HL-60 (cell line): ENCODE results near the gene POLR2A.

Source experiments
- DNase-seq, 2 experiments: peaks; one replicate each; pipeline ENCODE4 v3.0.0-alpha.2; 2010 to 2020; ENCODE audit warnings: low read depth in 1 of 2, low spot score in 1 of 2
- H3K27ac ChIP-seq: fragments of 250-450 bp; sonication (Bioruptor Pico); replicated peaks from 2 replicates; pipeline ENCODE4 v1.5.1; 2020; ENCODE audit warnings: mild to moderate bottlenecking, moderate library complexity
- H3K27me3 ChIP-seq: fragments of 250-450 bp; sonication (Bioruptor Pico); 2 replicates; pipeline ENCODE4 v1.5.1; 2021; ENCODE audit warnings: mild to moderate bottlenecking, moderate library complexity; ENCODE audit not compliant: insufficient read depth, poor library complexity, severe bottlenecking
- H3K4me3 ChIP-seq: replicated peaks from 2 replicates; pipeline ENCODE4 v1.5.1; 2011; ENCODE audit warnings: mild to moderate bottlenecking, control low read depth, low read length; ENCODE audit not compliant: insufficient read depth
- GABPA ChIP-seq: IDR thresholded peaks from 2 replicates; pipeline ENCODE4 v1.6.1; 2012; ENCODE audit warnings: low read depth
- POLR2AphosphoS5 ChIP-seq: IDR thresholded peaks from 2 replicates; pipeline ENCODE4 v1.6.1; 2012; ENCODE audit warnings: low read depth
- SPI1 ChIP-seq: IDR thresholded peaks from 2 replicates; pipeline ENCODE4 v1.6.1; 2012; ENCODE audit warnings: low read depth, mild to moderate bottlenecking, borderline replicate concordance
- TF ChIP-seq, protein P1 (sequence below): IDR thresholded peaks from one replicate; pipeline ENCODE4 v1.5.1; 2011; ENCODE audit warnings: low read length, control low read depth, inconsistent platforms; ENCODE audit not compliant: insufficient read depth
- TF ChIP-seq, protein P2 (sequence below): IDR thresholded peaks from 2 replicates; pipeline ENCODE4 v1.6.1; 2012; ENCODE audit warnings: low read depth; ENCODE audit not compliant: insufficient replicate concordance

Gene POLR2A

DNA sequence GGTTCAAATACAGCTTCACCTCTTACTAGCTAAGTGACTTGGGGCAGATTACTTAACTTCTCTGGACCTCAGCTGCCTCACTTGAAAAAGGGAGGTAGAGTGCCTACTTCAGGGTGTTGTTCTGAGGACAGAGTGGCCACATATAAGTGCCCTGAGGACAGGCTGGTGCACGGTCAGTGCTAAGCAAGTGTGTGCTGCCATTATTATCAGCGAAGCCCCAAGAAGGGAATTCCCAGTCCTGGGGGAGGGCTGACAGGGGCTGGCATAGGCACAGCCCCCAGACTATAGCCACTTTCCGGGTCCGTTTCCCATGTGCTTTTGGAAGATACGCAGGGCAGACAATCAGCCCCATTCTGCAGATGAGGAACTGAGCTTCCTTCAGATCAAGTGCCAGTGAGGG lies 7.2 kb upstream of the POLR2A start:
- TF ChIP-seq, protein P1, sequence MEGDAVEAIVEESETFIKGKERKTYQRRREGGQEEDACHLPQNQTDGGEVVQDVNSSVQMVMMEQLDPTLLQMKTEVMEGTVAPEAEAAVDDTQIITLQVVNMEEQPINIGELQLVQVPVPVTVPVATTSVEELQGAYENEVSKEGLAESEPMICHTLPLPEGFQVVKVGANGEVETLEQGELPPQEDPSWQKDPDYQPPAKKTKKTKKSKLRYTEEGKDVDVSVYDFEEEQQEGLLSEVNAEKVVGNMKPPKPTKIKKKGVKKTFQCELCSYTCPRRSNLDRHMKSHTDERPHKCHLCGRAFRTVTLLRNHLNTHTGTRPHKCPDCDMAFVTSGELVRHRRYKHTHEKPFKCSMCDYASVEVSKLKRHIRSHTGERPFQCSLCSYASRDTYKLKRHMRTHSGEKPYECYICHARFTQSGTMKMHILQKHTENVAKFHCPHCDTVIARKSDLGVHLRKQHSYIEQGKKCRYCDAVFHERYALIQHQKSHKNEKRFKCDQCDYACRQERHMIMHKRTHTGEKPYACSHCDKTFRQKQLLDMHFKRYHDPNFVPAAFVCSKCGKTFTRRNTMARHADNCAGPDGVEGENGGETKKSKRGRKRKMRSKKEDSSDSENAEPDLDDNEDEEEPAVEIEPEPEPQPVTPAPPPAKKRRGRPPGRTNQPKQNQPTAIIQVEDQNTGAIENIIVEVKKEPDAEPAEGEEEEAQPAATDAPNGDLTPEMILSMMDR: no peak
- no peak for TF ChIP-seq POLR2AphosphoS5
- TF ChIP-seq, protein P2, sequence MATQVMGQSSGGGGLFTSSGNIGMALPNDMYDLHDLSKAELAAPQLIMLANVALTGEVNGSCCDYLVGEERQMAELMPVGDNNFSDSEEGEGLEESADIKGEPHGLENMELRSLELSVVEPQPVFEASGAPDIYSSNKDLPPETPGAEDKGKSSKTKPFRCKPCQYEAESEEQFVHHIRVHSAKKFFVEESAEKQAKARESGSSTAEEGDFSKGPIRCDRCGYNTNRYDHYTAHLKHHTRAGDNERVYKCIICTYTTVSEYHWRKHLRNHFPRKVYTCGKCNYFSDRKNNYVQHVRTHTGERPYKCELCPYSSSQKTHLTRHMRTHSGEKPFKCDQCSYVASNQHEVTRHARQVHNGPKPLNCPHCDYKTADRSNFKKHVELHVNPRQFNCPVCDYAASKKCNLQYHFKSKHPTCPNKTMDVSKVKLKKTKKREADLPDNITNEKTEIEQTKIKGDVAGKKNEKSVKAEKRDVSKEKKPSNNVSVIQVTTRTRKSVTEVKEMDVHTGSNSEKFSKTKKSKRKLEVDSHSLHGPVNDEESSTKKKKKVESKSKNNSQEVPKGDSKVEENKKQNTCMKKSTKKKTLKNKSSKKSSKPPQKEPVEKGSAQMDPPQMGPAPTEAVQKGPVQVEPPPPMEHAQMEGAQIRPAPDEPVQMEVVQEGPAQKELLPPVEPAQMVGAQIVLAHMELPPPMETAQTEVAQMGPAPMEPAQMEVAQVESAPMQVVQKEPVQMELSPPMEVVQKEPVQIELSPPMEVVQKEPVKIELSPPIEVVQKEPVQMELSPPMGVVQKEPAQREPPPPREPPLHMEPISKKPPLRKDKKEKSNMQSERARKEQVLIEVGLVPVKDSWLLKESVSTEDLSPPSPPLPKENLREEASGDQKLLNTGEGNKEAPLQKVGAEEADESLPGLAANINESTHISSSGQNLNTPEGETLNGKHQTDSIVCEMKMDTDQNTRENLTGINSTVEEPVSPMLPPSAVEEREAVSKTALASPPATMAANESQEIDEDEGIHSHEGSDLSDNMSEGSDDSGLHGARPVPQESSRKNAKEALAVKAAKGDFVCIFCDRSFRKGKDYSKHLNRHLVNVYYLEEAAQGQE: no peak
- no peak for TF ChIP-seq SPI1
- no peak for TF ChIP-seq GABPA
- Histone ChIP-seq H3K4me3 (no peak overlapping the region), H3K27ac (no peak overlapping the region), H3K27me3 (no peaks in the 10 kb centered on the region)
- no peak for DNase-seq

DNA sequence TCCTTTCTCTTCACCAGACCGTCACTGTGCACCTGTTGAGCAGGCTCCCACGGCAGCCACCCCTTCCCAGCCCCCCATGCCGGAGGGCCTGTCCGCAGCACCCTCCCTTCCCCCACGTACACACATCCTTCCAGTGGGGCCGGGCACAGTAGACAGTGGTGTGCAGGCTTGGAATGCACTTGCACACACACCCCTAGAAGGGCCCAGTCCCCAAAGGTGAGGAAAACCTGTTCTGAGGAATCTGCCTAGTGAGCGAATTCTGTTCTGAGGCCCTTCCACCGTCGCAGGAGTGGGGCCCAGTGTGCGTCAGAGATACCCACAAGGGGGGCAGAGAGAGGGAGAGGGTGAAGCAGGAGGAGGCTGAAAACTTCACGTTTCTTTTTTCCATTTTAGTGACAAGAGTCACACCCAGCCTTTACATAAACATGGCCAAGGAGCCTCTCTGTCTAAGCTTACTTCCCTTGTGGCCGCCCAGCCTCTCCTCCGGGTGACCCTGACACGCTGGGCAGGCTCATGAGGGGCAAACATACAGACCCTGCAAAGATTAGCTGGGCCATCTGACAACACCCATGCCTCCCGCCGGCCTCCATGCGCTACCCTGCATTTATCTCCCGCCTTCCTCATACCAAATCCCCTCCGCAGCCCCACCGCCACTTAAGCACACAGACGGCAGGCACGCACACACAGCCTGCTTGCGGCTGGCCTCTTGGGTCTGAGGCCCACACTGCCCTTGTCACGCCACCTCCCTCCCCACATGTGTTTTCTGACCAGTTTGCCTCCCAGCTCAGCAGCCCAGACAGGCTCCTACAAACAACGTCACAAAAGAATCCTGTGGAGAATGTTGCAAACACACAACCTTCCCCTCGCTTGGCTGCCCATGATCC lies 6.5 kb upstream of the POLR2A start:
- no peak for TF ChIP-seq POLR2AphosphoS5
- TF ChIP-seq, protein P2: no peak
- TF ChIP-seq, protein P1: no peak
- TF ChIP-seq GABPA: no peak
- no peak for TF ChIP-seq SPI1
- H3K27me3 ChIP-seq: no peaks in the 10 kb centered on the region
- H3K4me3 ChIP-seq: no peak overlapping the region
- no peak overlapping the region for H3K27ac ChIP-seq
- no peak for DNase-seq

DNA sequence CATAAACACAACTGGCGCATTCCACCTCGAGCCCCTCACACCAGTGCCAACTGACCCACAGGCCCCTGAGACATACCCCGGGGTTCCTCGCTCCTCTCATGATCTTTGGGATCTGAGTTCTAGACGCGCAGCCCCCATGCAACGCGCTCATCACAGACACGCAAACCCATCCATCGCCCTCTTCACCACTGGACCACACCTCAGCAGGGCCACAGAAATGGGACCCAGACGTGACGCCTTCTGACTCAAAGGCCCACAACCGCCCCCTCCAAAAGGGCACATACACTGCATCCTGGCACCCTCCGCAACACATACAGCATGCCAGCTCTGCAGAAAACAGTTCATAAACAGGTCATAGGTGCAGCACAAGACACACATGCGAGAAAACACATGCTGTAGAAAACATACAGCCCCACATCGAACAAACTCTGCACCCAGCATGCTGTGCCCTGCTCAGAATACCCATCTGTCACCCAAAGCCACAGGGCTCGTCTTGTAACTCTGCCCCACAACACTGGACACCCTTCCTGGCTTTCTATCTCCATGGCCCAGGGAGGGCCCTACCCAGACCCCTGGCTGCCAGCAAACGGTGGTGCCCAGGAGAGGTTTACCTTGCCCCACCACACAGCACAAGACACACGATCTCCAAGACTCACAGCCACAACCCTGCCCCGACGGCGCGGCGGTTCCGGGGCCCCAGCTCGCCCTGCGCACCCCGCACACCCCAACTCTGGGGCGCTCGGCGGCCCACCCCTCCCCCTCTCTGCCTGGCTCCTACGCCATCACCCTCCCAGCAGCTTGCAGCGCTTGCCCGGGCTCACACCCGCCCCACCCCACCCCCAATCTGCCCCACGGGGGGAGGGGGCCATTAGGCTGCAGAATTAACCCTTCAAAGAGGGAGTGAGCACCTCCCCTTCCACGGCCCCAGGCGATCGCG lies 5.6 kb upstream of the POLR2A start:
- Histone ChIP-seq H3K4me3 (peak overlapping the region; percentile 43), H3K27me3 (no peaks in the 10 kb centered on the region), H3K27ac (no peak overlapping the region)
- no peak for TF ChIP-seq SPI1
- TF ChIP-seq, protein P1: no peak
- TF ChIP-seq, protein P2: no peak
- TF ChIP-seq GABPA: no peak
- no peak for TF ChIP-seq POLR2AphosphoS5
- DNase-seq: no peak
